ENCODE data around the gene SIM2. TPM values are rescaled to one million over a fixed set of nuclear protein-coding genes. Genes with fewer than 3 reads are reported as not detected.

SIM2 gene
- not detected for total RNA-seq

DNA sequence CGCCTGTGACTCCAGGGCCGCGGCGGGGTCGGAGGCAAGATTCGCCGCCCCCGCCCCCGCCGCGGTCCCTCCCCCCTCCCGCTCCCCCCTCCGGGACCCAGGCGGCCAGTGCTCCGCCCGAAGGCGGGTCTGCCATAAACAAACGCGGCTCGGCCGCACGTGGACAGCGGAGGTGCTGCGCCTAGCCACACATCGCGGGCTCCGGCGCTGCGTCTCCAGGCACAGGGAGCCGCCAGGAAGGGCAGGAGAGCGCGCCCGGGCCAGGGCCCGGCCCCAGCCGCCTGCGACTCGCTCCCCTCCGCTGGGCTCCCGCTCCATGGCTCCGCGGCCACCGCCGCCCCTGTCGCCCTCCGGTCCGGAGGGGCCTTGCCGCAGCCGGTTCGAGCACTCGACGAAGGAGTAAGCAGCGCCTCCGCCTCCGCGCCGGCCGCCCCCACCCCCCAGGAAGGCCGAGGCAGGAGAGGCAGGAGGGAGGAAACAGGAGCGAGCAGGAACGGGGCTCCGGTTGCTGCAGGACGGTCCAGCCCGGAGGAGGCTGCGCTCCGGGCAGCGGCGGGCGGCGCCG lies at the start of gene SIM2:
SIM2 (plus strand) TSS at position 135 of the 565 bp plus-strand sequence. CDS start 632 bp downstream, outside the sequence.

Other genes with a start within 250 kb of the SIM2 start
- gene CLDN14, start 219.0 kb upstream of the SIM2 start, total RNA-seq, result not detected